ENCODE measurements around the gene PRAC2.

PRAC2 gene

GRCh38 chr17:48733632-48734328 is 10.8 kb downstream of the PRAC2 start:
- no peak for DNase-seq

GRCh38 chr17:48734333-48735061 is 11.5 kb downstream of the PRAC2 start:
- DNase-seq = no peak

DNA sequence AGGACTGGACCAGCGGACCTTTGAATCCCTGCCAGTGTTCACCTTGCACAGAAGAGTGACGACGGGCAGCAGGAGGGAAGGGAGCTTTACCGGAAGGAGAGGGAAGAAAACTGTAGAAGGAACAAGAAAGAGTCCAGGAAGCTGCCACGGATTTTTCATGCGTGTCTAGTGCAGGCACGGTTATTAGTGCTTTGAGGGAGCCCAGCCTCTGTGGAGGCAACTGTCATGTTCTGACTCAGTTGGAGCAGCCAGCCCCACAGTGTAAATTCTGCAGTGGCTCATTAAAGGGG is 12.0 kb downstream of the PRAC2 start:
- DNase-seq = no peak

DNA sequence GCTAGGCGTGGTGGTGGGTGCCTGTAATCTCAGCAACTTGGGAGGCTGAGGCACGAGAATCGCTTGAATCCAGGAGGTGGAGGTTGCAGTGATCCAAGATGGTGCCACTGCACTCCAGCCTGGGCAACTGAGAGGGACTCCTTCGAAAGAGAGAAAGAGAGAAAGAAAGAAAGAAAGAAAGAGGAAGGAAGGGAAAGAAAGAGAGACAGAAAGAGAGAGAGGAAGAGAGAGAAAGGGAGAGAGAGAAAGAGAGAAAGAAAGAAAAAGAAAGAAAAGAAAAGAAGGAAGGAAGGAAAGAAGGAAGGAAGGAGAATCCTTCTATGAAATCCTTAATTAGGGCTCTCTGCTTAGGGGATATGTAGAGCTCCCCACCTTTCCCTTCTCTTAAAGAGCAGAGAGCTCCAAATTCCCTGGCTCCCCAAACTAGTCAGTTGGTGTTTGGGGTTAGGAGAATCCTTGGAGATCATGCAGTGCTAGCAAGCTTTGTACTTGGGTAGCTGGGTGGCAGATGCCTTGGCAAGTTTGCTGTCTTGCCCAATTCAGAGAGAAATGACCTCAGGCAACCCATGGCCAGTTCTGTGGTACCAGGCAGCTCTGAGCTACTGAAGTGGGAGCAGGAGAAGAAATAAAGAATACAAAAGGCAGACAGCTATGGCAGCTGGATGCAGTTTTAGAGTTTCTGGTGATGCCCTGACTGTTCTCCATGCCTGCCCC is 14.5 kb downstream of the PRAC2 start:
- DNase-seq = no peak

DNA sequence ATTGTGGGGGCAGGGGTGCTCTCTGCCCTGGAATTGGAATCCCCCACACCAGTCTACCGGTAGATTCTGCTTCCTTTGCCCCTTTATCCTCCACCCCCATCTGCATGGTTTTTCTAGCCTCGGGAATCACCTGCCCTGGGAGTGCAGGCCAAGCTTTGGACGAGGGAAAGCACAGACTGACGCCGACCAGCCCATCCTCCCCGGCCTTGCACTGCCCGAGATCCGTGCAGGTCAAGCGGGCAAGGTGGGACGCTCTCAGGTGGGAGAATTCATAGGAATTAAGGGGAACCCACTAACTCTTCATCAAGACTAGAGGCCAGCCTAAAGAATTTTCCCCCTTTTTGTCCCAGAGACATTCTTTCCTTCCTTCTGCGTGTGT is 15.4 kb downstream of the PRAC2 start:
- DNase-seq = no peak

GRCh38 chr17:48738803-48739526 is 16.0 kb downstream of the PRAC2 start:
- DNase-seq = no peak

DNA sequence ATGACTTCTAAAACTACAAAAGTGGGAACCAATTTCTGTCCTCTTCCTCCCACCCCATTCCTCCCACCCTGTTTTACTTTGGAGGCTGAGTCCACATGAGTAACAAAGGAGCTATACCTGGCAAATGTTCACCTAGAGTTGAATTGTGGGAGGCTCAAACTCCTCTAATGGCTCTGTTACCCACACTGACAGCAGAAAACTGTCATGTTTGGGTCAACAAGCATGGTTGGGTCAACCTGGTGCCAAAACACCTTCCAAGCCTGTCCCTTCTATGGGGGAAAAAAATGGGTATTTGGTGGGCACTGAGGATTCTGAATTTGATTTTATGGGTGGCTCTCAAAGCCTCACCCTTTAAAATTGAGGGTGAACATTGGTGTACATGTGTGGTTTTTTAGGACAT is 17.6 kb downstream of the PRAC2 start:
- DNase-seq = no peak

- no peak for DNase-seq
These were observed 22.6 kb downstream of the PRAC2 start for GRCh38 chr17:48745381-48746275.

DNA sequence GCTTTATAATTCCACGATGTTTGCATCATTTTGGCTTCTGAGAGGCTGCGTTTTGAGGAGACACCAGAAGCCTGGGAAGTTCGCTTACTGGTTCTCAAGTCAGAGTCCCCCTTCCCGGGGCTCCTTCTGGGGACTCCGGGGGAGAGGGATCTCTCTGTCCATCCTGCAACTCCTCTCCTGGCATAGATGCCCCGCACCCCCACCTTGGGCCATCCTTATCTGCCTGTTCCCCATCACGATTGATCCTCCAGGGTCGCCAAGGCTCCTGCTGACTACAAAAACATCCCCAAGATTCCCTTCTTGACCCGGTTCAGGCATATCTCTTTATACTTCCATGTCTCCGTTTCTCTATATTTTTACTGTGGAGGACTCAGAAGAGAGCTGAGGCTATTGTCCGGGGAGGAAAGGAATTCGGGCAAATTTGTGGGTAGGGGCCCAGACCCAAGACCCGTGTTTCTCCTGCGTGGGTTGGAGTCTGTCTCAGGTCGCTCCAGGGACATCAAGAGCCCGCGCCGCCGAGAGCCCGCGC is 24.0 kb downstream of the PRAC2 start:
- DNase-seq = no peak

GRCh38 chr17:48747445-48748363 is 24.7 kb downstream of the PRAC2 start:
- DNase-seq = no peak

DNA sequence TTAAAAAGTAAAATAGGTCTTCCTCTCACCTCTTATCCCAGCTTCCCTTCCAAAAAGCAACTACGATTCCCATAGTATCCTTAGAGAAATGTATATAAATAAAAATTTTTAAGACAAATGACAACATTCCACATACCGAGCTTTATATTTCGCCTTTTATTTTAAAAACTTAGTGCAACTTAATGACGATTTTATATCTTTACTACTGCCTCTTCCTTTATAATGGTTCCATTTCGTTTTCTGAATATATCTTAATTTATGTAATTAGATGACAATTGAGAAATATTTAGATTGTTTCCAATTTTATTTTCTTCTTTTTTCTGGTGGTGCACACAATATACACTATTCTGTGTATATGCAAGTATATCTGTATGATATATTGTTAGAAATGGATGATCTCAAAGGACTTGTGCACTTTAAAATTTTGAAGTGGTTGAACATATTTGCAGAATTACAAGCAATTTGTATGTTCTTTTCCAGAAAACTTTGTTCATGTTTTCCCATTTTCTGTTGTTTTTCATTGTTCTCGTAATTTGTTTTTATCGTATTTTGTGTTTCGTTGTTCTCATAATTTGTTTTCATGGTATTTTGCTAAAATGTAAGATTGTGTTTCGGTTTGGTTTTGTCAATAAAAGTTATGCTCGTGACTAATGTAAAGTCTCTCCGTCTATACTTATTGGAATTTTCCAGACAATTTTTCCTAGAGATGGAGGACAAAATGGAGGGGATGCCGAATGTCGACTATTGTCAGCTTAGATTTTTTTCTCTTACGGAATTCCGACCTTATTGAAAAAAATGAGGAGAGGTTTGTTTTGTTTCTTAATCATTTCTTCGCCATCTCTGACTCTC is 26.0 kb downstream of the PRAC2 start:
- DNase-seq = no peak

GRCh38 chr17:48749621-48750553 is 26.9 kb downstream of the PRAC2 start:
- DNase-seq = no peak

DNA sequence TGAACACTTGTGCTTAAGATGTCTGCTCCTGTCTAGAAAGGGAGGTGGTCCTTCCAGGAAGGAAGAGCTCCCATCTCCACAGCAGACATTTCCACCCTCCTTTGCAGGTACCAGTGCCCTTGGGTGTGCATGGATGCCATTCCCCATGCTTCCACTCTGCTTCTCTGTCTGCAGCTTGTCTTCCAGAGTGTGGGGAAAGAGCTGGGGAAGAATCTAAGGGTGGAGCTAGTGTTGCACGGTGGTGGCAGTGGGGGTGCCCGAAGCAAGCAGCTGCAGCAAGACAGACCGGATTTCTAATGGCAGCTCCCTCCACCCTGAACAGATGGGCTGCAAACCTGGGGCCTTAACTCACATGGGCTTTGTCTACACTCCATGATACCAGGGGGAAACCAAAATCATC is 28.2 kb downstream of the PRAC2 start:
- no peak for DNase-seq

- no peak for DNase-seq
These were observed 28.9 kb downstream of the PRAC2 start for GRCh38 chr17:48751733-48752398.

- no peak for DNase-seq
These were observed 29.7 kb downstream of the PRAC2 start for GRCh38 chr17:48752399-48753288.
